SK-N-SH (cell line): ENCODE data around the gene BICD2. TPM values are rescaled to one million over a fixed set of nuclear protein-coding genes. Genes with fewer than 3 reads are reported as not detected.

ENCODE experiments used
- CTCF ChIA-PET: fragments of 300-600, 350-600 bp; formaldehyde crosslinking; extraction: SDS; loops from one replicate; lab custom pipeline; 2021; lab: Yijun Ruan, JAX
- POLR2A ChIA-PET: fragments of 350-600 bp; sonication (Branson Sonifier 250); formaldehyde crosslinking; extraction: SDS; loops from one replicate; lab custom pipeline; 2020; ENCODE audit warnings: antibody characterized with exemption, inconsistent platforms; lab: Yijun Ruan, JAX
- DNase-seq: peaks from one replicate; pipeline ENCODE4 v3.0.0; 2012
- H2AFZ ChIP-seq: fragments of 200-600 bp; sonication (generic); 2 replicates; pipeline ENCODE4 v1.8.1; 2016; ENCODE audit warnings: antibody characterized with exemption, mild to moderate bottlenecking, low read depth
- H3F3A ChIP-seq: fragments of 200-600 bp; sonication (generic); replicated peaks from 2 replicates; pipeline ENCODE3; 2016; ENCODE audit warnings: antibody characterized with exemption, mild to moderate bottlenecking; ENCODE audit not compliant: insufficient read depth
- H3K27ac ChIP-seq, 2 experiments: fragments of 200-500 bp in 1 of 2; fragments of 200-600 bp in 1 of 2; sonication (Bioruptor generic) in 1 of 2; sonication (generic), shearing (Covaris generic) in 1 of 2; 2 replicates each; pipeline versions ENCODE4 v1.5.1 to v1.6.1; 2014 to 2016; ENCODE audit warnings: low read depth in 2 of 2, inconsistent platforms in 1 of 2, low read length in 1 of 2, mild to moderate bottlenecking in 1 of 2, mixed read lengths in 1 of 2
- H3K27me3 ChIP-seq: fragments of 200-600 bp; sonication (generic), shearing (Covaris generic); 2 replicates; pipeline ENCODE4 v1.6.1; 2016; ENCODE audit warnings: mixed run types; ENCODE audit not compliant: insufficient read depth
- H3K36me3 ChIP-seq, 2 experiments: fragments of 200-500 bp in 1 of 2; fragments of 200-600 bp in 1 of 2; sonication (Bioruptor generic) in 1 of 2; sonication (generic) in 1 of 2; replicated peaks in 1 of 2; 2 replicates each; pipeline versions ENCODE3 to v1.5.1; 2014 to 2016; ENCODE audit warnings: low read length in 1 of 2, mild to moderate bottlenecking in 1 of 2; ENCODE audit not compliant: insufficient read depth in 2 of 2, control insufficient read depth in 1 of 2
- H3K4me1 ChIP-seq, 2 experiments: fragments of 200-500 bp in 1 of 2; fragments of 200-600 bp in 1 of 2; sonication (Bioruptor generic) in 1 of 2; sonication (generic), shearing (Covaris generic) in 1 of 2; 2 replicates each; pipeline versions ENCODE4 v1.5.1 to v1.6.1; 2014 to 2016; ENCODE audit warnings: low read depth in 1 of 2, low read length in 1 of 2, mixed run types in 1 of 2; ENCODE audit not compliant: insufficient read depth in 2 of 2, control insufficient read depth in 1 of 2
- H3K4me2 ChIP-seq: fragments of 200-600 bp; sonication (generic), shearing (Covaris generic); 2 replicates; pipeline ENCODE4 v1.6.1; 2017; ENCODE audit warnings: mixed run types
- H3K4me3 ChIP-seq, 2 experiments: fragments of 200-500 bp in 1 of 2; fragments of 200-600 bp in 1 of 2; sonication (Bioruptor generic) in 1 of 2; sonication (generic), shearing (Covaris generic) in 1 of 2; 2 replicates each; pipeline versions ENCODE4 v1.5.1 to v1.8.1; 2014 to 2016; ENCODE audit warnings: low read depth in 2 of 2, inconsistent platforms in 1 of 2, low read length in 1 of 2, mild to moderate bottlenecking in 1 of 2, mixed read lengths in 1 of 2, moderate library complexity in 1 of 2
- H3K79me2 ChIP-seq: fragments of 200-600 bp; sonication (generic); 2 replicates; pipeline ENCODE4 v1.8.1; 2017; ENCODE audit warnings: mild to moderate bottlenecking; ENCODE audit not compliant: insufficient read depth
- H3K9ac ChIP-seq: fragments of 200-600 bp; sonication (generic); 2 replicates; pipeline ENCODE4 v1.6.1; 2017; ENCODE audit warnings: mixed run types
- H3K9me2 ChIP-seq: fragments of 200-600 bp; sonication (generic); 2 replicates; pipeline ENCODE4 v1.6.1; 2017; ENCODE audit warnings: mixed run types
- H3K9me3 ChIP-seq: fragments of 200-600 bp; sonication (generic); 2 replicates; pipeline ENCODE4 v1.6.1; 2017; ENCODE audit warnings: mixed run types, mild to moderate bottlenecking, moderate library complexity
- H4K20me1 ChIP-seq: fragments of 200-600 bp; sonication (generic); 2 replicates; pipeline ENCODE4 v1.6.1; 2017; ENCODE audit warnings: mild to moderate bottlenecking, mixed run types; ENCODE audit not compliant: insufficient read depth
- CHD2 ChIP-seq: fragments of 150-350 bp; IDR thresholded peaks from 2 replicates; pipeline ENCODE4 v1.6.1; 2018; ENCODE audit warnings: low read length; ENCODE audit not compliant: partially characterized antibody
- FOXM1 ChIP-seq: IDR thresholded peaks from 2 replicates; pipeline ENCODE4 v1.4.0; 2012; ENCODE audit warnings: low read depth, mild to moderate bottlenecking
- GABPA ChIP-seq: IDR thresholded peaks from 2 replicates; pipeline ENCODE4 v1.4.0; 2012; ENCODE audit warnings: low read depth, mild to moderate bottlenecking
- IRF3 ChIP-seq: fragments of 150-350 bp; IDR thresholded peaks from 2 replicates; pipeline ENCODE4 v1.6.1; 2016; ENCODE audit warnings: mild to moderate bottlenecking, low read depth, low read length
- MAX ChIP-seq: IDR thresholded peaks from 2 replicates; pipeline ENCODE4 v1.4.0; 2012; ENCODE audit warnings: low read depth
- NFIC ChIP-seq: IDR thresholded peaks from 2 replicates; pipeline ENCODE4 v1.4.0; 2012; ENCODE audit warnings: borderline replicate concordance
- NRF1 ChIP-seq: IDR thresholded peaks from 2 replicates; pipeline ENCODE4 v1.6.1; 2012; ENCODE audit warnings: low read depth, mild to moderate bottlenecking, low read length
- PBX3 ChIP-seq: IDR thresholded peaks from 2 replicates; pipeline ENCODE4; 2012
- RAD21 ChIP-seq: IDR thresholded peaks from 2 replicates; pipeline ENCODE4 v1.6.1; 2012; ENCODE audit warnings: mild to moderate bottlenecking, low read length
- RCOR1 ChIP-seq: fragments of 150-350 bp; IDR thresholded peaks from 2 replicates; pipeline ENCODE4 v1.6.1; 2017; ENCODE audit warnings: antibody characterized with exemption, low read length
- REST ChIP-seq: IDR thresholded peaks from 2 replicates; pipeline ENCODE4 v1.6.1; 2012; ENCODE audit warnings: mild to moderate bottlenecking, low read depth, low read length, moderate library complexity
- RFX5 ChIP-seq: IDR thresholded peaks from 2 replicates; pipeline ENCODE4 v1.6.1; 2012; ENCODE audit warnings: mild to moderate bottlenecking, improper control_type of control experiment, low read length
- RXRA ChIP-seq: IDR thresholded peaks from 2 replicates; pipeline ENCODE4 v1.4.0; 2012; ENCODE audit warnings: low read depth, mild to moderate bottlenecking, borderline replicate concordance
- SMC3 ChIP-seq: IDR thresholded peaks from 2 replicates; pipeline ENCODE4 v1.6.1; 2012; ENCODE audit warnings: low read depth, low read length, improper control_type of control experiment
- USF2 ChIP-seq: fragments of 150-350 bp; IDR thresholded peaks from 2 replicates; pipeline ENCODE4 v1.6.1; 2017; ENCODE audit warnings: antibody characterized with exemption, low read length, low read depth, borderline replicate concordance
- WGBS: methylation state at CpG from one replicate; pipeline ENCODE4 v1.1.6; 2017; ENCODE audit warnings: low lambda C conversion rate; 5-methylcytosine and 5-hydroxymethylcytosine counted together
- polyA plus RNA-seq, 3 experiments: library from polyadenylated mRNA; depleted of rRNA; stranded (reverse); fragments of >200 nt; gene quantifications; 2 replicates each; pipeline ENCODE4 v1.2.3, GENCODE V29; 2012

BICD2 gene
- polyA plus RNA-seq, 1 of the 3 experiments (the other 2 are of a cell fraction) = 19.6 TPM

GRCh38 chr9:92745331-92745730 is 19.3 kb downstream of the BICD2 start:
- Histone ChIP-seq H3K9me3 (no peaks in the 10 kb centered on the region), H3K9ac (no peak overlapping the region), H3K4me3 (no peak overlapping the region), H3K4me1 (peaks cover 5 to 52% of the 10 kb centered on the region in 2 experiments; a peak in 3 of 4 replicates), H3K36me3 (no peaks in the 10 kb centered on the region), H2AFZ (no peak overlapping the region), H3F3A (no peaks in the 10 kb centered on the region), H3K4me2 (no peak overlapping the region), H3K79me2 (peaks cover 99% of the 10 kb centered on the region), H3K27ac (no peak overlapping the region; a peak in 1 of 4 replicates), H3K27me3 (no peaks in the 10 kb centered on the region), H3K9me2 (no peaks in the 10 kb centered on the region), H4K20me1 (peaks cover 95% of the 10 kb centered on the region)
- TF ChIP-seq GABPA (no peak), FOXM1 (no peak), RAD21 (no peak), RXRA (no peak), REST (no peak), RCOR1 (no peak), PBX3 (no peak), MAX (no peak)
- ChIA-PET CTCF (interaction anchor here (1.4 to 4.2 kb wide), 3 partner anchors 19 to 46 kb away, joined by 6 to 17 read pairs (median 8); partner anchors contain the start of gene BICD2), POLR2A (no interaction called here)
- no peak for DNase-seq
- 97% methylated on average over 4 of the region's 4 CpGs for WGBS

GRCh38 chr9:92740969-92741368 is 23.7 kb downstream of the BICD2 start:
- H3K79me2 ChIP-seq = peaks cover 97% of the 10 kb centered on the region
- no peak overlapping the region for H2AFZ ChIP-seq
- no peaks in the 10 kb centered on the region for H3K9me3 ChIP-seq
- CTCF ChIA-PET = interaction anchor here (1.2 kb wide), 1 partner anchor 24 kb away, joined by 4 read pairs; no protein-coding TSS in a partner anchor
- no peaks in the 10 kb centered on the region for H3K36me3 ChIP-seq
- H3F3A ChIP-seq = no peaks in the 10 kb centered on the region
- H3K9me2 ChIP-seq = no peaks in the 10 kb centered on the region
- no peak overlapping the region for H3K4me3 ChIP-seq
- 90% methylated on average over 3 of the region's 3 CpGs for whole genome bisulfite sequencing
- H3K9ac ChIP-seq = no peak overlapping the region
- POLR2A ChIA-PET = no interaction called here
- no peak overlapping the region for H3K27ac ChIP-seq
- H4K20me1 ChIP-seq = peaks cover 94% of the 10 kb centered on the region
- DNase-seq = no peak
- H3K4me1 ChIP-seq = peaks cover 9 to 55% of the 10 kb centered on the region in 2 experiments; a peak in 3 of 4 replicates
- H3K4me2 ChIP-seq = no peak overlapping the region
- H3K27me3 ChIP-seq = no peaks in the 10 kb centered on the region
- TF ChIP-seq CHD2 (no peak), IRF3 (no peak), RXRA (no peak), REST (no peak), RFX5 (no peak), NRF1 (no peak), NFIC (no peak), USF2 (no peak), SMC3 (no peak), MAX (no peak)
